Occipital lobe (tissue), 2 donors: ENCODE measurements around the gene SLC23A2. TPM values are rescaled to one million over a fixed set of nuclear protein-coding genes. Genes with fewer than 3 reads are reported as not detected.
A peak's percentile ranks its signal among the peaks of the same experiment; 100 is the strongest.

Experiments
- DNase-seq: peaks from one replicate; lab custom pipeline; 2025; lab: John Stamatoyannopoulos, UW
- total RNA-seq: library from RNA; depleted of rRNA; stranded (reverse); fragments of >200 nt; gene quantifications from one replicate; pipeline ENCODE4 v1.2.3, GENCODE V29; 2014

SLC23A2 gene
- total RNA-seq, 1 donor from 2014 or later, result 52.9 TPM

GRCh38 chr20:4904127-4904860 lies 97.0 kb downstream of the SLC23A2 start:
- no peak for DNase-seq

DNA sequence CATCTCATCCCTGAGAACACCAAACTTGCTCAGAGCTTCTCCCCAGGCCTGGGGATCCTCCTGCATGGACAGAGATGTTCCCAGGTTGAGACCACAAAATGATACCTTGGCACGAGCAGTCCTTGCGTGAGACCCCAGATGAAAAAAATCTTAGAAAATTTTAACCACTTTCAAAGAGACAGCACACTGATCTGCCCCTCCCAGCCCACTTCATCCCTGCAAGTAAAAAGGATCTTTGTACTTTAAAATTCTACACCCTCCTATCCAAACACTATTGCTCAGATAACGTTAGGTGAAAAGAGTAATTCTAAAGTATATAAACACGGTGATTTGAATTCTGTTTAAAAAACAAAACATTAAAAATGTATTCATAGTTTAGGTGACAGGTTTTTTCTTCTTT lies 98.5 kb downstream of the SLC23A2 start:
- DNase-seq, result no peak

DNA sequence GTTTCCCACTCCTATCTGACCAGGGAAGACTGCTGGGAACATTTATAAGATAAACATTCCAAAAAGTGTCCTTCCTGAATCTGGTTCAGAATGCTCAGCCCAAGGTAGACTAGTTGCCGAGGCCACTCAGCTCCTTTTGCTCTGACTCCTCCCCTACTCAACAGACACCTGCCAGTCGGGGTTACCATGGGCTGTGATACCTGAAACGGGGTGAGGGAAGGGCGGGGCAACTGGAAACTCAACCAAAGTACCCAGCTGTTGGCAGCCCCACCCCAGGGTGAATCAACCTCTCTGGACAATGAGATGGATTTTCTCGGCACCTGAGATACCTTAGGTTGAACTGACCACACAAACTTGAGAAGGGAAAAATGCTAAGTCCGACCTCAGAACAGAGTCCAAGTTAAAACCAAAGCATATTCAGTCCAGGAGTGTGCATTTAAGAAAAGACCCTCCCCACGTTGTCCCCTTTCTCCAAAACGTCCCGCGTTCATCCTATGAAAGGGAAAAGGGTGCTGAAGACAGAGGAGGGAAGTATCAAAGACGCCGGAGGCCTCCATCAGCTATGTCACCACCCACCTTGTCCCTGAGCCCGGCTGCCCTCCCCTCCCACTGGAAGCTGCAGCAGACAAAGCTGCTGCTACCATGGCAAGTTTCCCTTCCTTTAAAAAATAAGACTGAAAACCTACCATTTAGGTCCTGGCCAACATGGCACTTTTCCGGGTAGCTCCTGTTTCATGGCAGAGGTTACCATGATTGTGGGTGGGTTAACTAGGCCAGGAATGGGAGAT lies 100.1 kb downstream of the SLC23A2 start:
- no peak for DNase-seq

GRCh38 chr20:4898282-4899244 lies 102.7 kb downstream of the SLC23A2 start:
- DNase-seq, result no peak

DNA sequence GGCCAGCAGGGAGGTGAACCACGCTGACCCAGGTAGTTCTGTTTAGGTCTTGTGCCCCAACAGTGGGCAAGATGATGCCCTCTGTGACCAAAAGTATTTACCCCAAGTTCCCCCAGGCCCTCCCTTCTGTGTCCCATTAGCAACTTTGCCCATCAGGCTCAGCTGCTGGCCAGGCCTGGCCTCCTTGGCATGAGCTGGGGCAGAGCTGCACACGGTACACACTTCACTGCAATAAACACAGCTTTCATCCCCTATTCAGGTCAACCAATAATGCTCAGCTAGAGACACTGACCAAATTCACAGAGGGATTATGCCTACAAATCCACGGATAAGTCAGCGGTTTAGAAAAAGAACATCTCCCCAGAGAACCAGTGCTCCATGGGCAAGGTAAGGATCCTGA lies 103.7 kb downstream of the SLC23A2 start:
- no peak for DNase-seq

- no peak for DNase-seq
Observed at GRCh38 chr20:4896971-4897497, 104.3 kb downstream of the SLC23A2 start.

GRCh38 chr20:4896119-4896702 lies 105.1 kb downstream of the SLC23A2 start:
- DNase-seq, result no peak

DNA sequence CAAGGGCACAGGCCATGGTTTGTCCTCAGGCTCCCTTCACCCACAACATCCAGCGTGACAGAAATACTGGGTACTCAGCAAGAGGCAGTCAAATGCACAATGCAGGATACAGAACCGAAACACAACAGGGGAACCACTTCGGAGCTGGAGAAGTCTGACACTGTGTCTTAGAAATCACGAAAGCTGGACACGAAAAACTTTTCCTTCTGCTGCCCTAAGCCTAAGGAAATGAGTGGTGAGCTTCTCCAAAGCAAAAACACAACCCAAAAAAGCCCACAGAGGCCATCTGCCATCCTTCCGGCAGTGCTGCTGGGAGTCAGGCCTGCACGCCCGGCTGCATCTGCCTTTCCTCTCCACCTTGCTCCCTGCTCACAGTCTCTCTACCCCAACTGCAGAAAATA lies 106.3 kb downstream of the SLC23A2 start:
- DNase-seq, result peak; percentile 28

GRCh38 chr20:4894409-4894808 lies 106.9 kb downstream of the SLC23A2 start:
- DNase-seq, result no peak

DNA sequence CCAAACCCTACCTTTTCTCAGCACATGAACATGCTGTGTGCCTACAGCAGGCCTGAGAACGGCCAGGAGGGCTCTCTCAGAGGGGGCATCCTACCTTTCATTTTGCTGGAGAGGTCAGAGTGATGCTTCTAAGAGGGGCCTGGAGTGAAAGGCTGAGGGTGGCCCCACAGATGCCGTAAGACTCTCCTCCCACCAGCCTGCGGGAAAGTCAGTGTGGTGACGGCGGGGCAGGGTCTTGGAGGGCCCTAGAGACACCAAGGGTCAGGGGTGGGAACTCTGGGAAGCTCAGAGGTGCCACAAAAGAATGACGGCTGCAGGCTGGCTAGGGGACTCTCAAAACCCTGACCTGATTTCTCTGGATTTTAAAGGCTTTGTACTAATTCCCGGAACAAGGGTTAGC lies 107.6 kb downstream of the SLC23A2 start:
- DNase-seq, result no peak

GRCh38 chr20:4891997-4892396 lies 109.3 kb downstream of the SLC23A2 start:
- DNase-seq, result no peak

GRCh38 chr20:4891190-4891763 lies 110.0 kb downstream of the SLC23A2 start:
- DNase-seq, result no peak

DNA sequence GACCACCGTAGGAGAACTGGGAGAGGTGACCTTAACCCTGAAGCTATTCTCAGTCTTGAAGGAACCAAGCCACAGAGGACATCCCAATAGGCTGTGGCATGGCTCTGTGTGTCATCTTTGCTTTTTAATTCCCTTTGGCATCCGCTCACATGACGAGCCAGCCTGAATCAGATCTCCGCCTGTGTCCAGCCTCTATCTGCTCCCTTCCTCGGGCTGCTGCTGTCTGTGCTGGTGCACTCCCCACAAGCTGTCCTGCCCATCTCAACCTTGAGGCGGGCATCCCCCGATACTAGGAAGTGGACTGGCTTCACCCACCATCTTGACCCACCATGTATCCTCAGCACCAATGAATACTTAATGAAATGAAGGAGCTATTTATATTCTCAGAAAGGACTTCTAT lies 111.9 kb downstream of the SLC23A2 start:
- no peak for DNase-seq

DNA sequence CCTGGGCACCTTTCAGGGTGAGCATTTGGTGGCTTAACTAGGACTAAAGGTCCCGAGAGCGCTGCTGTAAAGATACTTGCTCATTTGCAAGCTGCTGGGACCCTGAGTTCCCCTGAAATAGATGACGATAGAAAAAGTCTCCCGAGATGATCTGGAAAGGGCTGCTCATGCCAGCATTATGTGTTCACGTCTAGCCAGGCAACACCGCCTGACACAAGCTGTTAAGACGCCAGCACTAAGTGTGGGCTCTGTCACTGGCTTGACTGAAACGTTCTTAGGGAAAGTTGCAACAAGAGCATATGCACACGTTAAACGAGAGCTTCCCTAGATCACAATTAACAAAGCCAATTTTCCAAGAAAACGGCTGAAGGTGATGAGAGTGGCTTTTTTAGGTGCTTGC lies 113.7 kb downstream of the SLC23A2 start:
- no peak for DNase-seq

DNA sequence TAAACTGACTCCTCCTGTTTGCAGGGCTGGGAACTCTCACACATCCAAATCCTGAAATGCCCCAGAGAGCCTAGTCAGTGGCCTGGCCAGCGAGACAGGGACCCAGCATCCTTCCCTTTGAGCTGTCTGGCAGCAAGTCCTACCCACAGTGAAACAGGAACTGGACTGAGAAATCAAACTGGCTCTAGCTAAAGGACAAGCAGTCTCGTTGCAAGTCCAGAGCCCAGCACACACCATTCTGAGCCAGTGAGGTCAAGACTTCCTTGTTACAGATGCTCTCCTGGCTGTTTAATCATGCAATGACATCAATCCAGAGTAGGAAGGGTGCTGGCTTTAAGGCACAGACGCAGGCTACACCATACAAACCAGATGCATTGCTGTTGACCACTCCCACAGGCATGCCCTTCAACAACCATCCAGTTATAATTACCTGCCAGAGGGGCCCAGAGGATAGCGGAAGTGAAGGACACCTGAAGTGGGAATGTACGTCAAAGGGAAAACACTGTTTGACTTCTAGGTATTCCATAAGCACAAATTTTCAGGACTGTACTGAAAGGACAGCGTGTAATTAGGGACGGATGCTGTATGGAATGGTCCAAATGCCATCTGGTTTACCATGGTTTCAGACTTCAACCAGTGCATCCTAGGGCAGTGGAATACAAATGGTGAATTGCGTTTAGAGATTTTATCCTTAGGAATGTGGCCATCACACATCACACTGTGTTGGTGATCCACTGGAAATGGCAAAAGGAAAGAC lies 114.4 kb downstream of the SLC23A2 start:
- DNase-seq, result no peak

- DNase-seq, result no peak
Observed at GRCh38 chr20:4885877-4886276, 115.4 kb downstream of the SLC23A2 start.

GRCh38 chr20:4883546-4883945 lies 117.8 kb downstream of the SLC23A2 start:
- DNase-seq, result no peak

- no peak for DNase-seq
Observed at GRCh38 chr20:4883051-4883450, 118.3 kb downstream of the SLC23A2 start.

DNA sequence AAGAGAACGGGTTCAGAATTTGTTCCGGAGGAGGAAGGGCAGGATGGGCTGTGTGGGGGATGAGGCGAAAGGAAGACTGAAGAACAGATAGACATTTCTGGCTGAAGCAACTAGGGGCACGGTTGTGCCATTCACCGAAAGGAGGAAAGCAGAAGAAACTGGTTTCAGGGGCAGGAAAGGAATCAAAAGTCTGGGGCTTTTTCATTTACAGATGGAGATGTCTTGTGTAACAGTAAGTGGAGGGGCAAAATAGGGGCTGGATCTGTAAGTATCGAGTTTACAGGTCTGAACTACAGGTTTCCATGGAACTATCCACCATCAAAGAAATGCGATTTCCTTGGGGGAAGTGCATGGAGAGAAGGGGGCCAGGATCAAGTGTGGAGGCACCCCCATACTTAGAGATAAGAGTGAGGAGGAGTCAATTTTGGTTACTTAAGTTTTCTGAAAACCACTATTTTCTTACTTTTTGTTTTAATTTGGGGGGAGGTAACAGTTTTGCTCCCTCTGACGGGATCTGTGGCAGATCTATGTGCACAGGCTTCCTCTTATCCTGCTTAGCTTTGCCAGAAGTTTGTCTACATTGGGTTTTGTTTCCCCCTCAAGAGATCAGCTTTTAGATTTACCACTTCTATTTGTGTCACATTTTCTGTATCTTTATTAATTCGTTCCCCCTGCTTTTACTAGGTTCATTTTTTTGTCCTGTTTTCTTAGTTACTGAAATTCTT lies 120.1 kb downstream of the SLC23A2 start:
- no peak for DNase-seq
